ENCODE data around the gene RARRES2.

GRCh38 chr7:150329331-150330120 is 11.9 kb downstream of the RARRES2 start:
- TF ChIP-seq CTCF (IDR thresholded peaks at IDR 0.05) (no peak), POLR2A (IDR thresholded peaks at IDR 0.05) (no peak)
